ENCODE data around the gene TNFRSF13B. TPM values are rescaled to one million over a fixed set of nuclear protein-coding genes. Genes with fewer than 3 reads are reported as not detected.

Gene TNFRSF13B
- total RNA-seq, 1 experiment from 2014 or later: not detected

DNA sequence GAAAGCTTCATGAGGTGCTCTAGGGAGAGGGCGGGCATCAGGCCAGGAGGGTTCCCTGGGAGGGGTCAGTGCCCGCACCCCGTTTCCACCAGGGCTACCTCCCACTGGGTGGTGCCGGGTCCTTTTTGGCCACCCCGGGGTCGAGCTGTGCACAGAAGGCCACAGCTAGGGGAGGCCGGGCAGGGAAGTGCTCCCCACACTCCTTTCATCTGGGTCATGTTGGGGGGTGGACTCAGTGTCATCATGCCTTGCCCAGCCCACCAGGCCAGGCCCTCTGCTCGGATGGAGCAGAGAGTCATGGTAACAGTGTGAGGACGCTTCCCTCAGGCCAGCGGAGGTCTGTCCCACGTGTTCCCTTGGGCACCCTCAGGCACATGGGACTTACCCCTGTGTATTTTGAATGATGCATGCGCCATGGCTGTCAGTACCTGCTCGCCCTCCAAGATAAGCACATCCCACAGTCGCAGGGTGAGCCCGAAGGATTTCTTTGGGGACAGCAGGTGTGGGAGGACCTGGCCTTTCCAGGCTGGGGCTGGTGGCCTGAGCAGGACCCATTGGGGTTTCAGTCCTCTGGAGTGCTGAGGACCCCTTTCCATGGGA lies 46.4 kb downstream of the TNFRSF13B start:
- CTCF ChIA-PET: no interaction called here
- TF ChIP-seq ZNF274 (IDR thresholded peaks at IDR 0.05; ENCODE audit: low read depth, low read length) (no peak), EGR1 (IDR thresholded peaks at IDR 0.05; ENCODE audit: low read depth) (no peak), JUND (IDR thresholded peaks at IDR 0.05) (no peak), SP1 (IDR thresholded peaks at IDR 0.05; ENCODE audit: low read depth) (no peak), FOSL1 (IDR thresholded peaks at IDR 0.05; ENCODE audit: low read depth) (no peak), ZFX (IDR thresholded peaks at IDR 0.05) (no peak)
- TF ChIP-seq, protein P1, sequence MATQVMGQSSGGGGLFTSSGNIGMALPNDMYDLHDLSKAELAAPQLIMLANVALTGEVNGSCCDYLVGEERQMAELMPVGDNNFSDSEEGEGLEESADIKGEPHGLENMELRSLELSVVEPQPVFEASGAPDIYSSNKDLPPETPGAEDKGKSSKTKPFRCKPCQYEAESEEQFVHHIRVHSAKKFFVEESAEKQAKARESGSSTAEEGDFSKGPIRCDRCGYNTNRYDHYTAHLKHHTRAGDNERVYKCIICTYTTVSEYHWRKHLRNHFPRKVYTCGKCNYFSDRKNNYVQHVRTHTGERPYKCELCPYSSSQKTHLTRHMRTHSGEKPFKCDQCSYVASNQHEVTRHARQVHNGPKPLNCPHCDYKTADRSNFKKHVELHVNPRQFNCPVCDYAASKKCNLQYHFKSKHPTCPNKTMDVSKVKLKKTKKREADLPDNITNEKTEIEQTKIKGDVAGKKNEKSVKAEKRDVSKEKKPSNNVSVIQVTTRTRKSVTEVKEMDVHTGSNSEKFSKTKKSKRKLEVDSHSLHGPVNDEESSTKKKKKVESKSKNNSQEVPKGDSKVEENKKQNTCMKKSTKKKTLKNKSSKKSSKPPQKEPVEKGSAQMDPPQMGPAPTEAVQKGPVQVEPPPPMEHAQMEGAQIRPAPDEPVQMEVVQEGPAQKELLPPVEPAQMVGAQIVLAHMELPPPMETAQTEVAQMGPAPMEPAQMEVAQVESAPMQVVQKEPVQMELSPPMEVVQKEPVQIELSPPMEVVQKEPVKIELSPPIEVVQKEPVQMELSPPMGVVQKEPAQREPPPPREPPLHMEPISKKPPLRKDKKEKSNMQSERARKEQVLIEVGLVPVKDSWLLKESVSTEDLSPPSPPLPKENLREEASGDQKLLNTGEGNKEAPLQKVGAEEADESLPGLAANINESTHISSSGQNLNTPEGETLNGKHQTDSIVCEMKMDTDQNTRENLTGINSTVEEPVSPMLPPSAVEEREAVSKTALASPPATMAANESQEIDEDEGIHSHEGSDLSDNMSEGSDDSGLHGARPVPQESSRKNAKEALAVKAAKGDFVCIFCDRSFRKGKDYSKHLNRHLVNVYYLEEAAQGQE (IDR thresholded peaks at IDR 0.05; ENCODE audit: low read depth): no peak
- H3K9me3 ChIP-seq (ENCODE audit: control insufficient read depth in 1 of 2, insufficient read depth in 1 of 2, low read depth in 1 of 2, low read length in 2 of 2): no peaks in the 10 kb centered on the region
- ATAC-seq (no peak), DNase-seq (ENCODE audit: low read depth, low spot score) (no peak)
- RAD21 ChIA-PET (ENCODE audit: low non-redundant PET in 1 of 2, low total read pairs in 2 of 2, uncharacterized antibody in 2 of 2, unreplicated experiment in 2 of 2): no interaction called here
- no peaks in the 10 kb centered on the region for H3K36me3 ChIP-seq (ENCODE audit: control insufficient read depth in 1 of 2, insufficient read depth in 2 of 2, low read length in 2 of 2)
- no peaks in the 10 kb centered on the region for H3K4me1 ChIP-seq (ENCODE audit: control insufficient read depth in 1 of 2, insufficient read depth in 2 of 2, low read length in 2 of 2)
- H2AFZ ChIP-seq (ENCODE audit: low read depth, low read length, poor library complexity, severe bottlenecking): no peak overlapping the region
- intact Hi-C loops (cut with micrococcal nuclease): no loop called here
- BruUV-seq (replicated peaks): no TSS peak
- no peak overlapping the region for H3K9ac ChIP-seq (ENCODE audit: low read length)
- no peak overlapping the region for H3K4me2 ChIP-seq (ENCODE audit: low read length)
- H3K79me2 ChIP-seq (ENCODE audit: insufficient read depth, low read length): no peaks in the 10 kb centered on the region
- no peaks in the 10 kb centered on the region for H3K9me2 ChIP-seq (ENCODE audit: insufficient read depth)
- H3K27ac ChIP-seq (ENCODE audit: low read depth, low read length): no peak overlapping the region
- no peaks in the 10 kb centered on the region for H3K27me3 ChIP-seq (ENCODE audit: insufficient read depth, low read length)
- POLR2A ChIA-PET: no interaction called here
- H4K20me1 ChIP-seq (ENCODE audit: insufficient read depth): no peaks in the 10 kb centered on the region
- H3K4me3 ChIP-seq (replicated peaks in 1 of 2; ENCODE audit: low read depth in 1 of 2, low read length in 2 of 2): no peak overlapping the region
